Suppressor macrophage (primary cell): ENCODE measurements around the gene KLRC1.
A peak's percentile ranks its signal among the peaks of the same experiment; 100 is the strongest.
"Not testable (repeated sequence)": the region's sequence is repeated elsewhere in the genome, so short reads cannot be mapped to it uniquely, and the experiment has no call there.

ENCODE experiments used
- DNase-seq, 4 experiments: peaks; one replicate each; pipeline ENCODE4 v3.0.0-alpha.2; 2020 to 2022
- total RNA-seq, 17 experiments: gene quantifications; one replicate each; lab custom pipeline; 2026; ENCODE audit warnings: mixed read lengths in 6 of 17, inconsistent platforms in 3 of 17; lab: John Stamatoyannopoulos, UW

The KLRC1 gene
- total RNA-seq, result 0 to 0.77 (median 0) reads per million in 17 experiments

GRCh38 chr12:10453156-10453555 lies at the start of gene KLRC1:
Gene KLRC1 (minus strand): TSS chr12:10453377. CDS start chr12:10451156, 2,221 bp downstream.
- no peak for DNase-seq

- DNase-seq, result peak in 2 of 4 experiments; percentile 1 to 17
Measured at GRCh38 chr12:10501030-10501429, 47.9 kb upstream of the KLRC1 start.

- no peak for DNase-seq
Measured at GRCh38 chr12:10498042-10498441, 44.9 kb upstream of the KLRC1 start.

- no peak for DNase-seq
Measured at GRCh38 chr12:10497602-10498001, 44.4 kb upstream of the KLRC1 start.

- no peak for DNase-seq
Measured at GRCh38 chr12:10491766-10492165, 38.6 kb upstream of the KLRC1 start.

GRCh38 chr12:10487328-10487727 lies 34.2 kb upstream of the KLRC1 start:
- DNase-seq, result not testable (repeated sequence)

- DNase-seq, result not testable (repeated sequence)
Measured at GRCh38 chr12:10481901-10482300, 28.7 kb upstream of the KLRC1 start.

GRCh38 chr12:10472808-10473207 lies 19.6 kb upstream of the KLRC1 start:
- DNase-seq, result not testable (repeated sequence)

- DNase-seq, result no peak
Measured at GRCh38 chr12:10469701-10470100, 16.5 kb upstream of the KLRC1 start.

GRCh38 chr12:10466311-10466710 lies 13.1 kb upstream of the KLRC1 start:
- no peak for DNase-seq

- DNase-seq, result no peak
Measured at GRCh38 chr12:10457760-10458159, 4.6 kb upstream of the KLRC1 start.

- DNase-seq, result no peak
Measured at GRCh38 chr12:10456856-10457255, 3.7 kb upstream of the KLRC1 start.

GRCh38 chr12:10455766-10456165 lies 2.6 kb upstream of the KLRC1 start:
- DNase-seq, result no peak

GRCh38 chr12:10454531-10454930 lies 1.4 kb upstream of the KLRC1 start:
- no peak for DNase-seq

- peak in 1 of 4 experiments; percentile 4 for DNase-seq
Measured at GRCh38 chr12:10448236-10448635, 4.9 kb downstream of the KLRC1 start.

GRCh38 chr12:10446052-10446451 lies 7.1 kb downstream of the KLRC1 start:
- not testable (repeated sequence) for DNase-seq

GRCh38 chr12:10441144-10441543 lies 12.0 kb downstream of the KLRC1 start:
- DNase-seq, result not testable (repeated sequence)

GRCh38 chr12:10439608-10440274 lies 13.4 kb downstream of the KLRC1 start:
- DNase-seq, result not testable (repeated sequence)

GRCh38 chr12:10437601-10438000 lies 15.6 kb downstream of the KLRC1 start:
- not testable (repeated sequence) for DNase-seq

- DNase-seq, result peak; percentile 13 to 31 (median 22)
Measured at GRCh38 chr12:10435816-10436215, 17.4 kb downstream of the KLRC1 start, which contains the start of gene KLRC2. Gene KLRC2 (minus strand): TSS chr12:10436010. CDS start chr12:10435986, 24 bp downstream.

- not testable (repeated sequence) for DNase-seq
Measured at GRCh38 chr12:10430623-10431022, 22.6 kb downstream of the KLRC1 start.

GRCh38 chr12:10425938-10426337 lies 27.2 kb downstream of the KLRC1 start:
- not testable (repeated sequence) for DNase-seq

- not testable (repeated sequence) for DNase-seq
Measured at GRCh38 chr12:10424260-10424899, 28.8 kb downstream of the KLRC1 start.

- DNase-seq, result not testable (repeated sequence)
Measured at GRCh38 chr12:10422159-10422558, 31.0 kb downstream of the KLRC1 start.
